ENCODE data around the gene NKTR. TPM values are rescaled to one million over a fixed set of nuclear protein-coding genes. Genes with fewer than 3 reads are reported as not detected.
A peak's percentile ranks its signal among the peaks of the same experiment; 100 is the strongest.

NKTR gene
- total RNA-seq, 4 donors from 2014 or later, result 33.8 to 82.3 (median 49.6) TPM

DNA sequence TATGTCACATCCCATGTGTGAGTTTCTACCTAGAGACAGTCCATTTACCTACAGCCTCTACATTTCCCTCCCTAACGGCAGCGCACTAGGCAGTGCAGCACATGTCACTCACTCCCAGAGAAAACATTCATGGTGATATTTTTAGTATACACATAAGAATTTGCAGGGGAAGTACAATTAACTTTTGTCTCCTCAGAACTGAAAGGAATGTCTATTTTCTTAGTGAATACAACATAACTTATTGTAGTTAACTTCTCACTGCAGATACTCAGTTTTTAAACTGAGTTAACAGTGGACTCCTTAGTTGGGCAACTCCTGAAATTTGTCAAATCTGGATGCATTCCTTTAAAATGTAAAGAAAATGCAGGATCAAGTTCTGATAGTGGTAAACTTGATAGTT is 48.5 kb downstream of the NKTR start:
- DNase-seq (ENCODE audit: low spot score in 2 of 2), result no peak
- no peak for TF ChIP-seq POLR2A (IDR thresholded peaks at IDR 0.05)
- TF ChIP-seq, protein P1, sequence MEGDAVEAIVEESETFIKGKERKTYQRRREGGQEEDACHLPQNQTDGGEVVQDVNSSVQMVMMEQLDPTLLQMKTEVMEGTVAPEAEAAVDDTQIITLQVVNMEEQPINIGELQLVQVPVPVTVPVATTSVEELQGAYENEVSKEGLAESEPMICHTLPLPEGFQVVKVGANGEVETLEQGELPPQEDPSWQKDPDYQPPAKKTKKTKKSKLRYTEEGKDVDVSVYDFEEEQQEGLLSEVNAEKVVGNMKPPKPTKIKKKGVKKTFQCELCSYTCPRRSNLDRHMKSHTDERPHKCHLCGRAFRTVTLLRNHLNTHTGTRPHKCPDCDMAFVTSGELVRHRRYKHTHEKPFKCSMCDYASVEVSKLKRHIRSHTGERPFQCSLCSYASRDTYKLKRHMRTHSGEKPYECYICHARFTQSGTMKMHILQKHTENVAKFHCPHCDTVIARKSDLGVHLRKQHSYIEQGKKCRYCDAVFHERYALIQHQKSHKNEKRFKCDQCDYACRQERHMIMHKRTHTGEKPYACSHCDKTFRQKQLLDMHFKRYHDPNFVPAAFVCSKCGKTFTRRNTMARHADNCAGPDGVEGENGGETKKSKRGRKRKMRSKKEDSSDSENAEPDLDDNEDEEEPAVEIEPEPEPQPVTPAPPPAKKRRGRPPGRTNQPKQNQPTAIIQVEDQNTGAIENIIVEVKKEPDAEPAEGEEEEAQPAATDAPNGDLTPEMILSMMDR (IDR thresholded peaks at IDR 0.05), result no peak
- 67 to 81% methylated on average over 2 of the region's 2 CpGs for WGBS, 2 donors
- intact Hi-C loops (cut with DNase I; ENCODE audit: low total_unique reads), result no loop called here
- no peak overlapping the region for H3K4me3 ChIP-seq (ENCODE audit: low read depth, poor library complexity, severe bottlenecking)

DNA sequence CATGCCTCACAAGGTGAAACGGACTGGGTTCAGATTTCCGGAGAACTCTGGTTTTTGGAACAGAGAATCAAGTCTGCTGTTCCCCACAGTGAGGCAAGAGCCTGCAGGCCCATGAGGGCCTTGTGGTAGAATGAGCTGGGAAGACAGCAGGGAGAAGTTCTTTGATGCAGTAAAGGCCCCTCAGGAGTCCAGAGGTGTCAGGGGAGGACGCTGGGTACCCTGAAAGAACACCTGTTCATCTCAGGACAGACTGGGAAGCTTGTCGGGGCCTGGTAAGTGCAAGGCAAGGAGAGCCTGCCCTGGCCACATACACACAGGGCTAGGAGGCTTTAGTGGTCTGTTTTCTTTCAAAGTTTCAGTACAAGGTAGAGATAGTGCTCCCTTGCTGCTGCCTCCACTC is 49.3 kb downstream of the NKTR start:
- intact Hi-C loops (cut with DNase I; ENCODE audit: low total_unique reads), result no loop called here
- WGBS, 2 donors, result 84 to 87% methylated on average over 4 of the region's 4 CpGs
- DNase-seq (ENCODE audit: low spot score in 2 of 2), result no peak
- TF ChIP-seq POLR2A (IDR thresholded peaks at IDR 0.05), result no peak
- TF ChIP-seq, protein P1 (IDR thresholded peaks at IDR 0.05), result no peak
- no peak overlapping the region for H3K4me3 ChIP-seq (ENCODE audit: low read depth, poor library complexity, severe bottlenecking)

DNA sequence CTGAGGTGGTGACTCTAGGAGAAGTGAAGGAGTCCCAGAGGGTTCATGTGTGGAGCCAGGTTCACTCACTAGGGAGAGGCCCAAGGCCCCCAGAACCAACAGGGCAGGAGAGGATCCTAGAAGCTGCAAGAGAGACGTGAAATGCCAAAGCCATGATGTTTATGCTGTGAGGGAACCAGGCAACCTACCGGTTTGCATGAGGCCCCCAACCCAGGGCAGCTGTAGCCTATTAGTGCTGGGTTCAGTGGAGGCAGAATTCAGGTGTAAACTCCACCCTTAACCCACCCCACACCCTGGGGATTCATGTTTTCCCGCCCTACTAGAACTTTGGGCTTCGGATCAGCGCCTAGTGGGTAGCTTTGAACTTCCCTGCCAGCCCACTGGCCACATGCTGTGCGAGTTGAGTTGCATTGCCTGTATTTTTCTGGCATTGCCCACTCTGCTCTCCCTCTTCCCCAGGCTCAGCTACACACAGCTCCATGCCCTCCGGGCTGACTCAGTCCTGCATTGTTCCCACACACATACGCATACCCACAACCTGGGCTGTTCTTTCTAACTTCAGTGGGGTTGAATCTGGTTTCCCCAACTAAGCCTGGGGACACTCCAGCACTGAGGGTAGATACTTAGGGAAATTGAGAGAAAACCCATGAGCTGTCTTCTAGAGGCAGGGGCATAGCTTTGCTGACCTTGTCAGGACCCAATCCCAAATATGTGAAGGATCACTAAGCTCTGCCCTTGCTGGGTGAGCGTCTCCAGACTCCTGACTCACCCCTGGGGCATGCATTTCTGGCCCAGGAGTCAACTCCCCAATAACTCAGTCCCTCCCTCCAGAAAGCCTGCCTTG is 51.0 kb downstream of the NKTR start:
- DNase-seq (ENCODE audit: low spot score in 2 of 2), result no peak
- WGBS, 2 donors, result 61 to 62% methylated on average over 9 of the region's 9 CpGs
- no peak overlapping the region for H3K4me3 ChIP-seq (ENCODE audit: low read depth, poor library complexity, severe bottlenecking)
- TF ChIP-seq, protein P1 (IDR thresholded peaks at IDR 0.05), result no peak
- no peak for TF ChIP-seq POLR2A (IDR thresholded peaks at IDR 0.05)
- intact Hi-C loops (cut with DNase I; ENCODE audit: low total_unique reads), result no loop called here

DNA sequence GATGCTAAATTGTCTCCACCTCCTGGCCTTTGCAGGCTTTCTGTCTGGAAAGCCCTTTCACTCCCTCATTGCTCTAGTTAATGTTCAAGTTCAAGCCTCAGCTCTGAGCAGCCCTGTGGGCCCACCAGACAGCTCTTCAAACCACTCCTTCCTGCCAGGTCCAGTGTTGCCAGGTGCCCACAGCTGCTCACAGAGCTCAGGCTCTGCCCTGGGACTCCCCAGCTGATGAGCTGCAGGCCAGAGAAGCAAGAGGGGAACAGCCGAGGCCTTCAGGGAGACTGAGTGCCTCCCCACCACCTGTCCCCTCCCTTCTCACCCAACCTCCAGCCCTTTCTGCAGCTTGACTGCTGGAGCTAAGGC is 51.7 kb downstream of the NKTR start:
- intact Hi-C loops (cut with DNase I; ENCODE audit: low total_unique reads), result no loop called here
- H3K4me3 ChIP-seq (ENCODE audit: low read depth, poor library complexity, severe bottlenecking), result no peak overlapping the region
- TF ChIP-seq POLR2A (IDR thresholded peaks at IDR 0.05), result no peak

DNA sequence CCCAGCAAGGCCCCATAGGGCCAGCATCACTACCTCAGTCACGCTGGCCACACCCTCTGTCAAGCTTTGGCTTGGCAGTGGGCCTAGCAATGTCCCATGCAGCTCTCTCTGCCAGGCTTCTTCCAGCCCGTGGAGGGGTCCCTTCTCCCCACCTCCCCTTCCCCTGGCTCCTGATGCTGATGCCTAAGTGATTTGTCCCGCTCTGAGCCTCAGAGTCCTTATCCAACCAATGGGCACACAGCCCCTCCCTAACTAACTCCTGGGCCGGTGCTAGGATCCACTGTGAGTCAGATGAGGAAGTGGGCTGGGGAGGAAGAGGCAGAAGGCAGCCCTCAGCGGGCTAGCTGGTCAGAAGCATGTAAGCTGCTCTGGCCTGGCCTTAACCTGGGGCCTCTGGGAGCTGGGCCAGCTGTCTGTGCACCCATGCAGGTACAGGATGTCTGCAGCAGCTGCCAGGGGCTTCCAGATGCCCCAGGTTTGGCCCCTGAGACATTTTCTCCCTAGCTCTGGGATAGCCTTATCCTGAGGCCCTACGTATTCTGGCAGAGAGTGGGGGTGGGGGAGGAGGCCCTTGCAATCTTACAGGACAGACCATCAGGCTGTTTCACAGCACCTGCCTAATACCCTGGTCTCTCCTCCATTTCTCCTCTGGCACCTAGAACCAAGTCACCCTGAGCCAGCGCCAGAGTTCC is 52.3 kb downstream of the NKTR start:
- DNase-seq (ENCODE audit: low spot score in 2 of 2), result peak; percentile 76 to 95
- TF ChIP-seq, protein P1 (IDR thresholded peaks at IDR 0.05), result no peak
- peak in 1 of 2 donors; percentile 5 for TF ChIP-seq POLR2A (IDR thresholded peaks at IDR 0.05)
- 25 to 26% methylated on average over 6 of the region's 7 CpGs for WGBS, 2 donors
- intact Hi-C loops (cut with DNase I; ENCODE audit: low total_unique reads), result no loop called here
- H3K4me3 ChIP-seq (ENCODE audit: low read depth, poor library complexity, severe bottlenecking), result no peak overlapping the region

More for the DNA sequence above, 51.7 kb downstream of the NKTR start:
- DNase-seq (ENCODE audit: low spot score in 2 of 2), result no peak
- WGBS, 2 donors, result 50 to 83% methylated on average over 1 of the region's 1 CpG

DNA sequence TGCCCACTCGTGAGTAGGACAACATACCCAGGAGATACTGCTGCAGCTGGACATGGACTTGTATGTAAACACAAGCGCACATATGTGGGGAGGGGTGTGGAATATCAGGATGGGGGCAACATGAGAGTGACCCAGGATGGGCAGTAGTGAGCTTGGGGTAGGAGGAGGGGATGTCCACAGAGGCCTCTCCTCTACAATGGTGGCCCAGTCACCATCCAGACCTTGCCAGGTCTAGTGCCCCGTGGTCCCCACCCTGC is 52.7 kb downstream of the NKTR start:
- H3K4me3 ChIP-seq (ENCODE audit: low read depth, poor library complexity, severe bottlenecking), result peak overlapping the region; percentile 77
- DNase-seq (ENCODE audit: low spot score in 2 of 2), result no peak
- TF ChIP-seq, protein P1 (IDR thresholded peaks at IDR 0.05), result no peak
- no peak for TF ChIP-seq POLR2A (IDR thresholded peaks at IDR 0.05)
- intact Hi-C loops (cut with DNase I; ENCODE audit: low total_unique reads), result no loop called here
- 30 to 34% methylated on average over 3 of the region's 3 CpGs for WGBS, 2 donors

Measured in lower leg skin (tissue), 4 donors.